ENCODE data around the gene BMP3. TPM values are rescaled to one million over a fixed set of nuclear protein-coding genes. Genes with fewer than 3 reads are reported as not detected.

The BMP3 gene
- total and polyA plus RNA-seq, 8 donors = 8.9 to 92.0 (median 70.5) TPM

- Histone ChIP-seq H3K27me3 (peaks cover 12 to 60% of the 10 kb centered on the region in 2 donors), H3K4me1 (peaks cover 3 to 10% of the 10 kb centered on the region in 2 donors), H3K9me3 (no peaks in the 10 kb centered on the region), H3K4me3 (peak overlapping the region; percentile 37 to 38), H3K36me3 (no peaks in the 10 kb centered on the region), H3K27ac (peak overlapping the region in 1 of 2 donors; percentile 74)
- intact Hi-C loops (cut with DNase I) = no loop called here
- ATAC-seq = peak; percentile 6
- DNase-seq = no peak
- TF ChIP-seq CTCF (IDR thresholded peaks at IDR 0.05) = no peak
Observed at GRCh38 chr4:81031796-81032551, 1.5 kb downstream of the BMP3 start.

GRCh38 chr4:81032771-81033684 is 2.5 kb downstream of the BMP3 start:
- TF ChIP-seq CTCF (IDR thresholded peaks at IDR 0.05) = no peak
- Histone ChIP-seq H3K9me3 (no peaks in the 10 kb centered on the region), H3K4me1 (peaks cover 3 to 10% of the 10 kb centered on the region in 2 donors), H3K27ac (no peak overlapping the region), H3K4me3 (peak overlapping the region in 1 of 2 donors; percentile 38), H3K36me3 (no peaks in the 10 kb centered on the region), H3K27me3 (peaks cover 12 to 60% of the 10 kb centered on the region in 2 donors)
- ATAC-seq (peak; percentile 44), DNase-seq (no peak)
- intact Hi-C loops (cut with DNase I) = no loop called here

GRCh38 chr4:81038636-81039350 is 8.3 kb downstream of the BMP3 start:
- no peaks in the 10 kb centered on the region for H3K36me3 ChIP-seq
- ATAC-seq (peak; percentile 76), DNase-seq (no peak)
- H3K4me1 ChIP-seq = no peaks in the 10 kb centered on the region
- intact Hi-C loops (cut with DNase I) = no loop called here
- TF ChIP-seq CTCF (IDR thresholded peaks at IDR 0.05) = no peak
- peaks cover 0 to 7% of the 10 kb centered on the region in 2 donors for H3K27me3 ChIP-seq
- peak overlapping the region; percentile 16 to 42 for H3K27ac ChIP-seq
- no peak overlapping the region for H3K4me3 ChIP-seq
- no peaks in the 10 kb centered on the region for H3K9me3 ChIP-seq

- intact Hi-C loops (cut with DNase I) = no loop called here
- DNase-seq = peak in 1 of 4 donors; percentile 44
Observed at GRCh38 chr4:81039351-81039972, 9.0 kb downstream of the BMP3 start.

More at GRCh38 chr4:81039351-81039972, 9.0 kb downstream of the BMP3 start:
- H3K27ac ChIP-seq = peak overlapping the region; percentile 16 to 42
- ATAC-seq = peak; percentile 92
- H3K27me3 ChIP-seq = no peaks in the 10 kb centered on the region
- H3K4me3 ChIP-seq = no peak overlapping the region
- H3K9me3 ChIP-seq = no peaks in the 10 kb centered on the region
- no peaks in the 10 kb centered on the region for H3K4me1 ChIP-seq
- no peaks in the 10 kb centered on the region for H3K36me3 ChIP-seq
- no peak for TF ChIP-seq CTCF (IDR thresholded peaks at IDR 0.05)

Data from left lung (tissue), 10 donors.